CD4-positive, alpha-beta T cell treated with Interferon gamma for 1 hour (primary cell): ENCODE results near the gene ETV3.

Experiments used
- DNase-seq: peaks from one replicate; pipeline ENCODE4 v3.0.0-alpha.2; 2020

The ETV3 gene

DNA sequence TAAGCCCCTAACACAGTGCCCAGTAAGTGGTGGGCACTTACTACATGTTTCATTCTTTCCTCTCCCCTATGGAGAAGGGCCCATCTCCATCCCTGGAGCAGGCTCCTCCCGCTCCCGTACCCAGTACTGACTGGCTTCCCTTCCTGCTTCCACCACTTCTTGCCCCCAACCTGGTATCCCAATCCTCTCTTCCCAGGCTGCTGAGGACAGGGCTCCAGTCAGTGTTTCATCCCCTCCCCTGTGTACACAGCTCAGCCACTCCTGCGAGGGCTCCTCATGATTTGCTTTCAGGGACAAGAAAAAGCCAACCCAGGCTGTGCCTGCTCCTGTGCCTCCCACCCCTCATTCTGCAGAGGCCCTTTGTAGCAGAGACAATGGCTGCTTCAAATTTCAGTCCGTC lies 20.8 kb upstream of the ETV3 start:
- DNase-seq: no peak

- DNase-seq: no peak
Measured at GRCh38 chr1:157157501-157158190, 19.5 kb upstream of the ETV3 start.

GRCh38 chr1:157156058-157156541 lies 17.9 kb upstream of the ETV3 start:
- DNase-seq: peak; percentile 71

DNA sequence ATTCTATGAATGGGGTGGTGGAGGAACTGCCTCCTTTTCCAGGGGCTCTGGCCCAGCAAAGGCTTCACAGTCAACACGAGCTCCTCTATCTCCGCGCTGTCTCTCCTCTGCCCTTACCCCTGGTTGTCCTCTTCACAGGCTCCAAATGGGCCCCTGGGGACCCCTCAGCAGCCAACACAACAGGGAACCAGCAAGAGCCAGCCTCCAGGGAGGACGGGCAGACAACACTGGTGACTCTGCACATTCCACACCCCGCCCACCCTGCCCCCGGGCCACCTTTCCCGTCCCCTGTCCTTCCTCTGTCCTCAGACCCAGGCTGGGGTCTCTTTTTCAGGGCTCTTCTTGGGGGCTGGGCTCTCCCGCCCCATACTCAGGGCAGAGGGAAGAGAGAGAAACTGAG lies 17.5 kb upstream of the ETV3 start:
- DNase-seq: no peak

- DNase-seq: peak; percentile 47
Measured at GRCh38 chr1:157154940-157155514, 16.8 kb upstream of the ETV3 start.

DNA sequence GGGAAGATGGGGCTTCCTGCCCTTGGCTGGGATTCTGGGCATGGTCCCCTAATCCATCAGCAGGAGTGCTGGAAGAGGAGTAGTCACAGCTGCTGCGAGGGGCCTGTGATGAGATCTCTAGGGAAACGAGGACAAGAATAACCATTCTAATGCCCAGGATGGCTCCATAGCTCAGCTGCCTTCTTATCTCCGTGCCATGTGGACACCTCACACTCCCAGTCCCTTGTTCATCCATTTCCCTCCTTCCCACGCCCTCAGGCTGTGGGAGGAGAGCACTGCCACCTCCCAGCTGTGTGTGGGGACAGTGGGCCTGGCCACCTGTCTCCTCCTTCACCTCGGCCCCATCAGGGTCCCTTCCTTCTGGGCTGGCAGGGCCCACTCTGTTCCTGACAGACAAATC lies 16.1 kb upstream of the ETV3 start:
- DNase-seq: no peak

GRCh38 chr1:157153746-157154145 lies 15.6 kb upstream of the ETV3 start:
- no peak for DNase-seq

GRCh38 chr1:157152510-157152909 lies 14.3 kb upstream of the ETV3 start:
- no peak for DNase-seq

- no peak for DNase-seq
Measured at GRCh38 chr1:157151506-157151905, 13.3 kb upstream of the ETV3 start.

DNA sequence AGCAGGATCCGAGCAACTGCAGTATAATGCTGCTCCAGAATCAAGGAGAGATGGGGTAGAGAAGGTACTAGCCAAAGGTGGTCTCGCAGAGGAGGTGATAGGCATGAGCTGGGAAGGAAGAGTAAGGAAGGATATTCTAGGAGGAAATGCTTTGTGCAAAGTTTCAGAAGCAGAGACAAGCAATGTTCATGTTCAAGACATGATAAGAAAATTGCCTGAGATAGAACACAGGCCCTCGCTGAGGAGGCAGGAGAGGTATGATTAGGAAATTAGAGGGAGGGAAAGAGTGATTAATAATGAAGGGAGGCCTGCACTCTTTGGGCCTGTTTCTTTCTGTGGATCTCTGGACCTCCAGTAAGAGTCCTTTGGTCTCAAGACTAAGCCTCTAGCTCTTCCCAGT lies 12.9 kb upstream of the ETV3 start:
- DNase-seq: no peak

GRCh38 chr1:157150631-157151030 lies 12.4 kb upstream of the ETV3 start:
- no peak for DNase-seq

DNA sequence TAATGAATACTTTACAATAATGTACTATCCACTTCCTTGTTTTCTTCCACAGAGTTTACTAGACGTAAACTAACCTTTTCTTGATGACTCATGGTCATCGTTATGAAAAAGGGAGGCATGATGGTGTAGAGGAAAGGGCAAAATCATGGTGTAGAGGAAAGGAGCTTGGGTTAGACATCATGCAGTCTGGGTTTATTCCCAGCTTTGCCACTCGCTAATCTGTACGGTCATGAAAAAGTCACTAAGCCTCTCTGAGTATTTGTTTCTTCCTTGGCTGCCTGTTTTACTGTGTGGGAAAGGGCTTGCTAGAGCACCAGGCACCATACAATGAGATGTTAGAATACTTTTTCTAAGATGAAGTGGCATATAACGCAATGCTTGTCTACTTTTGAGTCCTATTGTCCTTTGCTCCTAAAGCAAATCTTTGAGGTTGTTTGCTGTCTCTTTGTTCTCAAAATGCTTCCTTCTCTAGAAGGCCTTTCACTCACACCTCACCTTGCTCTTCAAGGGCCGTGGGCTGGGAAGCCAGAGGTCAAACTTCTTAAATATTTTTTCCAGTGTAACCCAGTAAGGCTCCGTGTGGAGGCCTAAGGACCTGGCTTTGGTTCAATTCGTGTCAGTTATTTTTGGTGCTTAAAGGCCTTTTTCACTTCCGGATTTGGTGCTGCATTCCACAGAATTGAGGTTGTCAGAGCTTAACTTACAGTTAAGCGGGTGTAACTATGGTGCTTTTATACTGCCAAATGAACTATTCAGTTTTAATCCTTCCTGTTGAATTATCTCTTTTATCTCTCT lies 9.9 kb upstream of the ETV3 start:
- no peak for DNase-seq

GRCh38 chr1:157147037-157147436 lies 8.8 kb upstream of the ETV3 start:
- no peak for DNase-seq

DNA sequence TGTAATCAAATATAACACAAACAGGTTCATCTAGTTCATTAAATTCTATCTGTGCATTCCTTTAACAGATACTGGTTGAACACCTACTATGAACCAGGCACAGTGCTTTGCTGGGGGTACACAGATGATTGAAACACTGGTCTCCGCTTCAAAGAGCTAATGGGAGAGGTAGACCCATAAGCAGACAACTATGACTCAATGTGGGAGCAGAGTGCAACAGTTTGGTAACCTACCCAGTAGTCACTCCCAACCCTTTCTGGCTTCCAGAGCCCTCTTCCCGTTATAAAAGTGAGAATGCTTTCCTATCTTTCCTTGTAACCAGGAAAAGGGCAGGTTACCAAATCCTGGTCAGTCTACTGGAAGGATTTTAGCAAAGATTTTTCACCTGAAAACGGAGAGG lies 8.0 kb upstream of the ETV3 start:
- DNase-seq: no peak

DNA sequence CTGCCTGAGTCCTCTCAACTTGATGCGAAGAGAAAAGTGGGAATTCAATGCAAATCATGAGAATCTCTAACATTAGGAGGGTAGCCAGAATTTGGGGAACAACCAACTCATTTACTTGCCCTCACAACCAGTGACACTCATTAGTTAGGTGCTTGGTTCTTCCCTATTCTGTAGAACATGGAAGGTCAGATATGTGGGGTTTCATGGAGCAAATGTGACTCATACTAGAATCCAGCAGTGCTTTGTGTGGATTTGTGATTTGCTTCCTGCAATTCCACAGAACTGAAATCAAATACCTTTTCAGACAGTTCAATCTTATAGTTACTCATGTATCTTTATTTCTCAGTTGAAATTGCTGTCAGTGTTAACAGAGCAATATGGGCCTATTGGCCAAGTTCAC lies 6.9 kb upstream of the ETV3 start:
- DNase-seq: no peak

GRCh38 chr1:157144509-157144908 lies 6.3 kb upstream of the ETV3 start:
- DNase-seq: no peak

GRCh38 chr1:157142765-157143423 lies 4.7 kb upstream of the ETV3 start:
- DNase-seq: no peak

- no peak for DNase-seq
Measured at GRCh38 chr1:157142201-157142600, 4.0 kb upstream of the ETV3 start.

DNA sequence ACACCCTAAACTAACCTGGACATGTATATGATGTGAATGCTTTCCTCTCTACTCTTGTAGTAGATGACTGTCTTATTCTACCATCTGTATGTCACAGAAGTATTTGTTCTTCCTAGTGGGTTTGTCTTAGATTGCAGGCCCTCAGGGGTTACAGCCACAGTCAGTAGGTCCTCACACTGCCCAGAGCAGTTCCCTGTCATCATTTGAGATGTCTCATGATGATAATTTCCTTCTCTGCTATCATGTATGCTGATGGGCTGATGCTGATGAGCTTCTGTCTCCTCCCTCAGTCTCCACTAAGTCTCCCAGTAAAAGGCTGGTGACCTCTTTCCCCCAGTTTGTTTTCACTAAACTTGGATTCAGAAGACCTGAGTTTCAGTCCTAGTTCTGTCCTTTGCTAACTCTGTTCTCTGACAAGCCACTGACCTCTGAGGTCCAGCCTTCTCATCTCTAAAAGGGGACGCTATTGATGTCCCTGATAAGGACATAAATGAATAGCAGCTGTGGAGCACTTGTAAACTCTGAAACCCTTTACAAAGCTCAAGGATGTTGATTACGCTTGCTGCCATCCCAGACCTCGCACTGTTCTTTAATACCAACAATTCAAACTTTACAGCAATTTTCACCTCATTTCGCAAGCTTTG lies 3.1 kb upstream of the ETV3 start:
- no peak for DNase-seq

DNA sequence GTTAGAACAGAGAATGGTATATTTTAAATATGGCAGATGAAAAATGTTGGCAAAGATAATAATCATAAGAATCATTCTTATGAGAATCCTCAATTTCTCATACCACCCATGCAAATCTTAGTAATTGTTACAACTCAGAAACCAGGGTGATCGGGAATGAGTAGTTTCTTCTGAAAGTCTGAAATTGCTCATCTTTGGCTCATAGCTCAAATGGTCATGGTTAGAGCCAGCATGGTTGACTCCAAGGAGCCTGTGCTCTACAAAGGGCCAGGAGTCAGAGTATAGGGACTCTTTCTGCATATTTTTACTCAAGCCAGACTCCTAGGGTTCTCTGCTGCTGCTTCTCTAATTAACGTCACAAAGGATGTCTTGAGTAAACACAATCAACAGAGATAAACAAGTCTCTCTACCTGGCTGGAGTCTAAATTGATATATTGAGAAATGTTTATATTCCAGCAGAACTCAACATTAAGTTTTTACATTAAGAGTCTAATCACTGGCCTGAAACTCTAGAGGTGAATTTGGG lies 1.9 kb upstream of the ETV3 start:
- DNase-seq: no peak

- no peak for DNase-seq
Measured at GRCh38 chr1:157139052-157139715, 989 bp upstream of the ETV3 start.
